Measurements from ENCODE around the gene DICER1.

DNA sequence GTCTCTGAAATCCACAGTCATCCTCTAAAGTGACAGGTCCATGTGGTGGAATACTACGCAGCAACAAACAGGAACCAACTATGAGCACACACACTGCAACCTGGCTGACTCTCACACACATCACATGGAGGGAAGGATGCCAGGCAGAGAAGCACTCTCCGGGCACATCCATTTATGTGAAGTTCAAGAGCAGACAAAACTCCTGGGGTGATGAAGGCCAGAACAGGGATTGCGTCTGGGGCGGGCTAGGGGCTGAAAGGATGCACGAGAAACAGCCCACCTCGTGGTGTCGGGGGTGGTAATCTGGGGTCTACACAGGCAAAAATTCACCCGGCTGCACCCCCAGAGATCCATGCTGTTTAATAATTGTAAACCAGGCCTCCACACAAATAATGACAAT lies 100.2 kb downstream of the DICER1 start:
- no peak for TF ChIP-seq POLR2A (IDR thresholded peaks at IDR 0.05)
- TF ChIP-seq, protein P1, sequence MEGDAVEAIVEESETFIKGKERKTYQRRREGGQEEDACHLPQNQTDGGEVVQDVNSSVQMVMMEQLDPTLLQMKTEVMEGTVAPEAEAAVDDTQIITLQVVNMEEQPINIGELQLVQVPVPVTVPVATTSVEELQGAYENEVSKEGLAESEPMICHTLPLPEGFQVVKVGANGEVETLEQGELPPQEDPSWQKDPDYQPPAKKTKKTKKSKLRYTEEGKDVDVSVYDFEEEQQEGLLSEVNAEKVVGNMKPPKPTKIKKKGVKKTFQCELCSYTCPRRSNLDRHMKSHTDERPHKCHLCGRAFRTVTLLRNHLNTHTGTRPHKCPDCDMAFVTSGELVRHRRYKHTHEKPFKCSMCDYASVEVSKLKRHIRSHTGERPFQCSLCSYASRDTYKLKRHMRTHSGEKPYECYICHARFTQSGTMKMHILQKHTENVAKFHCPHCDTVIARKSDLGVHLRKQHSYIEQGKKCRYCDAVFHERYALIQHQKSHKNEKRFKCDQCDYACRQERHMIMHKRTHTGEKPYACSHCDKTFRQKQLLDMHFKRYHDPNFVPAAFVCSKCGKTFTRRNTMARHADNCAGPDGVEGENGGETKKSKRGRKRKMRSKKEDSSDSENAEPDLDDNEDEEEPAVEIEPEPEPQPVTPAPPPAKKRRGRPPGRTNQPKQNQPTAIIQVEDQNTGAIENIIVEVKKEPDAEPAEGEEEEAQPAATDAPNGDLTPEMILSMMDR (IDR thresholded peaks at IDR 0.05) = no peak
